HepG2 (cell line): ENCODE results near the gene FGF23. TPM values are rescaled to one million over a fixed set of nuclear protein-coding genes. Genes with fewer than 3 reads are reported as not detected.

Experiments used
- ATAC-seq: fragments of 200-7000 bp; cut with Tn5 transposase; 3 replicates; pipeline ENCODE4 v1.9.1; 2020; ENCODE audit warnings: mild to moderate bottlenecking, moderate library complexity
- BruUV-seq: library from RNA; stranded (reverse); fragments of 400-500 nt; replicated peaks from 2 replicates; lab custom pipeline; 2021; lab: Mats Ljungman, UMichigan
- CTCF ChIA-PET: fragments of 300-600 bp; formaldehyde crosslinking; extraction: SDS; loops from one replicate; lab custom pipeline; 2021; ENCODE audit warnings: low total read pairs, inconsistent platforms, low intra/inter-chr PET ratio; lab: Yijun Ruan, JAX
- POLR2A ChIA-PET: fragments of 350-600 bp; sonication (Branson Sonifier 250); formaldehyde crosslinking; loops from one replicate; lab custom pipeline; 2020; ENCODE audit warnings: antibody characterized with exemption, inconsistent platforms; lab: Yijun Ruan, JAX
- DNase-seq: peaks from one replicate; pipeline ENCODE4 v3.0.0-alpha.2; 2015; ENCODE audit warnings: low spot score
- FAIRE-seq: peaks from 3 replicates; lab custom pipeline; 2011; peaks lifted over from hg19 to GRCh38; lab: Jason Lieb, UNC
- H2AFZ ChIP-seq: one replicate; pipeline ENCODE4 v1.6.1; 2011; ENCODE audit warnings: low read length, inconsistent platforms
- H3K27ac ChIP-seq: fragments of 300-600 bp; 3 replicates; pipeline ENCODE4 v1.8.0; 2011; ENCODE audit warnings: mixed run types, mild to moderate bottlenecking, mixed read lengths, low read length, inconsistent platforms; ENCODE audit not compliant: insufficient read depth; ENCODE audit errors: extremely low read length
- H3K27me3 ChIP-seq, 2 experiments: fragments of 200-600 bp in 1 of 2; 2 replicates in 1 of 2; 3 replicates in 1 of 2; pipeline versions ENCODE4 v1.6.0 to v1.8.0; 2011; ENCODE audit warnings: low read length in 2 of 2, mild to moderate bottlenecking in 2 of 2, moderate library complexity in 2 of 2, inconsistent platforms in 1 of 2; ENCODE audit not compliant: insufficient read depth in 2 of 2, control insufficient read depth in 1 of 2
- H3K36me3 ChIP-seq, 2 experiments: fragments of 200-600 bp in 1 of 2; replicated peaks in 1 of 2; 2 replicates in 1 of 2; 3 replicates in 1 of 2; pipeline versions ENCODE4 v1.5.1 to v1.8.0; 2011; ENCODE audit warnings: low read length in 2 of 2, inconsistent platforms in 1 of 2; ENCODE audit not compliant: insufficient read depth in 2 of 2, control insufficient read depth in 1 of 2
- H3K4me1 ChIP-seq: 2 replicates; pipeline ENCODE4 v1.5.1; 2012; ENCODE audit warnings: low read length, inconsistent platforms; ENCODE audit not compliant: insufficient read depth
- H3K4me2 ChIP-seq: 2 replicates; pipeline ENCODE4 v1.6.0; 2011; ENCODE audit warnings: low read depth, low read length, inconsistent platforms
- H3K4me3 ChIP-seq, 3 experiments: fragments of 200-600 bp in 1 of 3; sonication (generic), shearing (Covaris generic) in 1 of 3; replicated peaks in 1 of 3; 2 replicates each; pipeline ENCODE4 v1.5.1; 2011 to 2016; ENCODE audit warnings: low read length in 3 of 3, inconsistent platforms in 2 of 3, low read depth in 2 of 3, mild to moderate bottlenecking in 2 of 3, control low read depth in 1 of 3, mixed read lengths in 1 of 3; ENCODE audit not compliant: insufficient read depth in 1 of 3
- H3K79me2 ChIP-seq: one replicate; pipeline ENCODE4 v1.6.1; 2011; ENCODE audit warnings: low read length, inconsistent platforms; ENCODE audit not compliant: insufficient read depth
- H3K9ac ChIP-seq: 2 replicates; pipeline ENCODE4 v1.6.0; 2011; ENCODE audit warnings: mild to moderate bottlenecking, low read depth, low read length, inconsistent platforms; ENCODE audit not compliant: insufficient read depth
- H3K9me3 ChIP-seq: 2 replicates; pipeline ENCODE4 v1.5.1; 2012; ENCODE audit warnings: mild to moderate bottlenecking, low read length
- H4K20me1 ChIP-seq: 2 replicates; pipeline ENCODE4 v1.6.0; 2011; ENCODE audit warnings: inconsistent platforms, mild to moderate bottlenecking, low read length, moderate library complexity; ENCODE audit not compliant: insufficient read depth
- DR1 ChIP-seq: sonication (generic); formaldehyde crosslinking; IDR thresholded peaks from 2 replicates; pipeline ENCODE4 v1.8.0; 2021; ENCODE audit warnings: mild to moderate bottlenecking, missing genetic modification reagents, inconsistent platforms
- ESRRA ChIP-seq: sonication (generic); formaldehyde crosslinking; IDR thresholded peaks from 2 replicates; pipeline ENCODE4 v1.5.1; 2020; ENCODE audit warnings: mild to moderate bottlenecking, low read depth, missing genetic modification reagents
- EZH2 ChIP-seq: conservative IDR thresholded peaks from 2 replicates; pipeline ENCODE4 v1.6.1; 2012; ENCODE audit warnings: mild to moderate bottlenecking, low read depth, low read length, moderate library complexity
- FOXP4 ChIP-seq: sonication (generic); formaldehyde crosslinking; IDR thresholded peaks from 2 replicates; pipeline ENCODE4 v1.4.0; 2020; ENCODE audit warnings: missing genetic modification reagents
- HNF1B ChIP-seq: sonication (generic); formaldehyde crosslinking; IDR thresholded peaks from 2 replicates; pipeline ENCODE4 v1.5.1; 2020; ENCODE audit warnings: mild to moderate bottlenecking, moderate library complexity, missing genetic modification reagents
- MLLT10 ChIP-seq: sonication (generic); formaldehyde crosslinking; IDR thresholded peaks from 2 replicates; pipeline ENCODE4 v1.4.0; 2020; ENCODE audit warnings: missing genetic modification reagents
- NFE2 ChIP-seq: sonication (generic); formaldehyde crosslinking; IDR thresholded peaks from 2 replicates; pipeline ENCODE4 v1.4.0; 2020; ENCODE audit warnings: missing genetic modification reagents
- NFKB2 ChIP-seq: sonication (generic); formaldehyde crosslinking; IDR thresholded peaks from 2 replicates; pipeline ENCODE4 v1.4.0; 2020; ENCODE audit warnings: missing genetic modification reagents, borderline replicate concordance
- SNAI1 ChIP-seq: sonication (generic); formaldehyde crosslinking; IDR thresholded peaks from 2 replicates; pipeline ENCODE4 v1.5.0; 2020; ENCODE audit warnings: mild to moderate bottlenecking, missing genetic modification reagents, borderline replicate concordance
- XRCC5 ChIP-seq: fragments of 200-400 bp; formaldehyde crosslinking; optimal IDR thresholded peaks from 2 replicates; pipeline ENCODE3; 2017; ENCODE audit warnings: mild to moderate bottlenecking, low read length
- ZBTB42 ChIP-seq: sonication (generic); formaldehyde crosslinking; IDR thresholded peaks from 2 replicates; pipeline ENCODE4 v1.5.0; 2020; ENCODE audit warnings: mild to moderate bottlenecking, missing genetic modification reagents
- ZNF138 ChIP-seq: sonication (generic); formaldehyde crosslinking; IDR thresholded peaks from 2 replicates; pipeline ENCODE4 v1.5.0; 2020; ENCODE audit warnings: mild to moderate bottlenecking, low read depth, missing genetic modification reagents
- ZNF546 ChIP-seq: sonication (generic); formaldehyde crosslinking; conservative IDR thresholded peaks from 2 replicates; pipeline ENCODE4 v1.8.1; 2023; ENCODE audit warnings: mild to moderate bottlenecking, missing genetic modification reagents
- ZNF768 ChIP-seq: sonication (generic); formaldehyde crosslinking; IDR thresholded peaks from 2 replicates; pipeline ENCODE4 v1.4.0; 2020; ENCODE audit warnings: missing genetic modification reagents
- WGBS: methylation state at CpG from one replicate; pipeline ENCODE4 v1.1.6; 2017; ENCODE audit warnings: low lambda C conversion rate; 5-methylcytosine and 5-hydroxymethylcytosine counted together
- in situ Hi-C: cut with HindIII; loops from 2 replicates; pipeline ENCODE4 v1.10.0; 2017; ENCODE audit warnings: low pct_unique_long_range_greater_than_20kb; ENCODE audit not compliant: extremely low pct_ligation_motif_present
- intact Hi-C: fragments of 100-400 bp; cut with micrococcal nuclease; formaldehyde crosslinking; loops from one replicate; pipeline ENCODE4 v1.10.0; 2022; ENCODE audit not compliant: unreplicated experiment
- polyA plus RNA-seq, 8 experiments: library from polyadenylated mRNA; depleted of rRNA in 3 of 8; stranded (reverse) in 7 of 8; unstranded in 1 of 8; fragments of >200 nt; fragmentation: Illumina TruSeq in 4 of 8; extraction: Trizol in 4 of 8; gene quantifications; 2 replicates each; pipeline versions ENCODE4 v1.2.1 to v1.2.3, GENCODE V29; 2011 to 2016; ENCODE audit warnings: low read depth in 4 of 8, missing spikeins in 1 of 8, mixed read lengths in 1 of 8; ENCODE audit not compliant: insufficient read depth in 1 of 8
- total RNA-seq, 5 experiments: library from RNA; depleted of rRNA; stranded (reverse); fragments of >200 nt; fragmentation: Illumina TruSeq; extraction: Trizol; gene quantifications; 2 replicates each; pipeline ENCODE4 v1.2.3, GENCODE V29; 2016; ENCODE audit warnings: low read depth in 1 of 5

FGF23 gene
- total and polyA plus RNA-seq, 2 of the 13 experiments (the other 11 are each of a cell fraction or from before 2014, with no cell fraction given), result not detected

- Histone ChIP-seq H3K9ac (no peak overlapping the region), H3K27me3 (peaks cover 3 to 25% of the 10 kb centered on the region in 2 experiments; a peak in 3 of 5 replicates), H3K79me2 (no peaks in the 10 kb centered on the region), H4K20me1 (no peaks in the 10 kb centered on the region), H3K4me2 (no peak overlapping the region), H2AFZ (no peak overlapping the region), H3K9me3 (no peaks in the 10 kb centered on the region), H3K4me1 (no peaks in the 10 kb centered on the region), H3K36me3 (no peaks in the 10 kb centered on the region), H3K4me3 (no peak overlapping the region), H3K27ac (no peak overlapping the region)
- CTCF ChIA-PET, result no interaction called here
- TF ChIP-seq FOXP4 (CRISPR knock-in tag), result no peak
- TF ChIP-seq SNAI1 (CRISPR knock-in tag), result no peak
- TF ChIP-seq XRCC5, result no peak
- no peak for TF ChIP-seq ZNF138 (CRISPR knock-in tag)
- TF ChIP-seq NFKB2, result no peak
- TF ChIP-seq ZBTB42, result no peak
- TF ChIP-seq NFE2 (CRISPR knock-in tag), result no peak
- TF ChIP-seq ESRRA (CRISPR knock-in tag), result no peak
- TF ChIP-seq MLLT10, result no peak
- no peak for TF ChIP-seq DR1 (CRISPR knock-in tag)
- TF ChIP-seq HNF1B (CRISPR knock-in tag), result no peak
- TF ChIP-seq EZH2, result no peak
- TF ChIP-seq ZNF768 (CRISPR knock-in tag), result no peak
- TF ChIP-seq ZNF546 (CRISPR knock-in tag), result no peak
- in situ Hi-C loops, result no loop called here
- 9% methylated on average over 3 of the region's 3 CpGs for WGBS
- no peak for DNase-seq
- POLR2A ChIA-PET, result no interaction called here
- intact Hi-C loops, result no loop called here
- no peak for ATAC-seq
- BruUV-seq, result no TSS peak
- FAIRE-seq, result no peak
Observed at GRCh38 chr12:4401117-4401516, 21.6 kb upstream of the FGF23 start.
